ENCODE data around the gene TMEM239.
"Not testable (repeated sequence)": the region's sequence is repeated elsewhere in the genome, so short reads cannot be mapped to it uniquely, and the experiment has no call there.

TMEM239 gene

GRCh38 chr20:2816030-2816582 is at the start of gene TMEM239:
Gene TMEM239 (plus strand): TSS chr20:2816364. CDS start chr20:2816555, 191 bp downstream.
- DNase-seq = no peak

- no peak for DNase-seq
Measured at GRCh38 chr20:2767768-2768631, 48.2 kb upstream of the TMEM239 start.

GRCh38 chr20:2768632-2769015 is 47.5 kb upstream of the TMEM239 start:
- no peak for DNase-seq

- DNase-seq = not testable (repeated sequence)
Measured at GRCh38 chr20:2770091-2770490, 46.1 kb upstream of the TMEM239 start.

GRCh38 chr20:2771631-2772080 is 44.5 kb upstream of the TMEM239 start:
- DNase-seq = no peak

- DNase-seq = no peak
Measured at GRCh38 chr20:2773812-2774211, 42.4 kb upstream of the TMEM239 start.

- DNase-seq = no peak
Measured at GRCh38 chr20:2775139-2775538, 41.0 kb upstream of the TMEM239 start.

- no peak for DNase-seq
Measured at GRCh38 chr20:2778602-2779321, 37.4 kb upstream of the TMEM239 start.

GRCh38 chr20:2780948-2781347 is 35.2 kb upstream of the TMEM239 start:
- DNase-seq = no peak

GRCh38 chr20:2783908-2784566 is 32.1 kb upstream of the TMEM239 start:
- no peak for DNase-seq

- DNase-seq = no peak
Measured at GRCh38 chr20:2793471-2793870, 22.7 kb upstream of the TMEM239 start.

GRCh38 chr20:2794202-2794748 is 21.9 kb upstream of the TMEM239 start:
- DNase-seq = no peak

- DNase-seq = no peak
Measured at GRCh38 chr20:2794866-2795447, 21.2 kb upstream of the TMEM239 start.

GRCh38 chr20:2795451-2795850 is 20.7 kb upstream of the TMEM239 start:
- DNase-seq = no peak

- no peak for DNase-seq
Measured at GRCh38 chr20:2796011-2796660, 20.0 kb upstream of the TMEM239 start.

- no peak for DNase-seq
Measured at GRCh38 chr20:2797136-2797983, 18.8 kb upstream of the TMEM239 start.

- DNase-seq = no peak
Measured at GRCh38 chr20:2798095-2798805, 17.9 kb upstream of the TMEM239 start.

GRCh38 chr20:2798814-2799213 is 17.4 kb upstream of the TMEM239 start:
- no peak for DNase-seq

- DNase-seq = no peak
Measured at GRCh38 chr20:2799271-2799670, 16.9 kb upstream of the TMEM239 start.
